ENCODE data around the gene ARGLU1.

- TF ChIP-seq POLR2A (IDR thresholded peaks at IDR 0.05) (no peak), CTCF (IDR thresholded peaks at IDR 0.05 in 8 of 11, conservative IDR thresholded peaks at IDR 0.05 in 3 of 11) (no peak)
Observed at GRCh38 chr13:106518512-106518911, 49.4 kb downstream of the ARGLU1 start.
